Adipocyte (in vitro differentiated cells): Measurements from ENCODE around the gene CDH4.

Experiments used
- DNase-seq: peaks from one replicate; pipeline ENCODE4 v3.0.0-alpha.2; 2015; ENCODE audit warnings: low read depth
- H3K27me3 ChIP-seq: replicated peaks from 2 replicates; pipeline ENCODE4 v1.7.0; 2013; ENCODE audit warnings: mild to moderate bottlenecking, low read length, moderate library complexity; ENCODE audit not compliant: control insufficient read depth, insufficient read depth
- H3K36me3 ChIP-seq: 2 replicates; pipeline ENCODE4 v1.7.0; 2013; ENCODE audit warnings: low read length, mild to moderate bottlenecking, moderate library complexity; ENCODE audit not compliant: control insufficient read depth, insufficient read depth, severe bottlenecking
- H3K4me1 ChIP-seq: 2 replicates; pipeline ENCODE4 v1.7.0; 2013; ENCODE audit warnings: mild to moderate bottlenecking, low read length, moderate library complexity; ENCODE audit not compliant: control insufficient read depth, insufficient read depth
- H3K4me3 ChIP-seq: 2 replicates; pipeline ENCODE4 v1.7.0; 2013; ENCODE audit warnings: mild to moderate bottlenecking, low read length, moderate library complexity
- H3K9ac ChIP-seq: 2 replicates; pipeline ENCODE4 v1.7.0; 2013; ENCODE audit warnings: mild to moderate bottlenecking, low read length, moderate library complexity
- H3K9me3 ChIP-seq: 2 replicates; pipeline ENCODE4 v1.7.0; 2013; ENCODE audit warnings: mild to moderate bottlenecking, low read length, moderate library complexity; ENCODE audit not compliant: control insufficient read depth

Gene CDH4

DNA sequence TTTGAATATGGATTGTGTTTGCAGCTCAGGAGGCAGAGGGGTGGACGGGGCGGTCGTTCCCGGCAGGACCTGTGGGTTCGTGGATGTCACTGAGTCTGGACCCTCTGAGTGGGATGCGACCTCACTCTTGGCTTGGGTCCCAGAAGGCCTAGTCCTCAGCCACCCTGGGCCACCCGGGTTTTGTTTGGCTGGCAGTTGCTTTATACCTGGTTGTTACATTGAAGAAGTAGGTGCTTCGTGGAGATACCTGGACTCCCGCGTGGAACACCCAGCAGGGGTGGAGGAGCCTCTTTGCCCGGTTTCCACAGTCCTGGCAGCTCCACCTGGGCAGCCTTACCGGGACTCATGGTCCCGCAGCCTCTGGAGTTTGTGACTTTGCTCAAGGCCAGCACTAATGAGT, 408.5 kb downstream of the CDH4 start:
- Histone ChIP-seq H3K27me3 (peaks cover 16% of the 10 kb centered on the region), H3K9ac (no peak overlapping the region), H3K9me3 (no peaks in the 10 kb centered on the region), H3K36me3 (no peaks in the 10 kb centered on the region), H3K4me3 (no peak overlapping the region), H3K4me1 (no peaks in the 10 kb centered on the region)
- no peak for DNase-seq

- DNase-seq: no peak
- Histone ChIP-seq H3K4me1 (no peaks in the 10 kb centered on the region), H3K9me3 (no peaks in the 10 kb centered on the region), H3K36me3 (no peaks in the 10 kb centered on the region), H3K27me3 (peaks cover 16% of the 10 kb centered on the region), H3K4me3 (no peak overlapping the region), H3K9ac (no peak overlapping the region)
These were observed 409.0 kb downstream of the CDH4 start for GRCh38 chr20:61661025-61661424.

DNA sequence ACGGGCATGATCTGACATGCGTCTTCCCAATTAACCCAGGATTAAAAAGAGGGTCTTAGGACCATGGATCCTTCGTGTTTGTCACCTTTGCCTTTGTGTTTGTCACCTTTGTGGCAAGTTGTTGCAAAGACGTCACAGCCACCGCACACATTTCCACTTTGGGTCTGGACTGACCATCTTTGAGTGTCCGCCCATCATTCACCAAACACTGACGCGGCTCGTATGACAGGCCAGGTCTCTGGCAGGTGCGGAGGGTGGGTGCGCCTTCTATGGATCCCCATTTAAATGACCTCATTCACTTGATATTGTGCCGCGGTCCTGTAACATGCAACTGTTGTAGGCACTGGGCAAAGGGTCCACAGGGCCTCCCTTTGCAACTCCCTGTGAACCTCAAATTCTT, 409.5 kb downstream of the CDH4 start:
- Histone ChIP-seq H3K27me3 (peaks cover 17% of the 10 kb centered on the region), H3K9me3 (no peaks in the 10 kb centered on the region), H3K36me3 (no peaks in the 10 kb centered on the region), H3K4me1 (no peaks in the 10 kb centered on the region), H3K4me3 (no peak overlapping the region), H3K9ac (no peak overlapping the region)
- no peak for DNase-seq

- no peak overlapping the region for H3K4me3 ChIP-seq
- peaks cover 14% of the 10 kb centered on the region for H3K27me3 ChIP-seq
- no peaks in the 10 kb centered on the region for H3K4me1 ChIP-seq
- no peak for DNase-seq
- no peaks in the 10 kb centered on the region for H3K36me3 ChIP-seq
- H3K9me3 ChIP-seq: no peaks in the 10 kb centered on the region
- H3K9ac ChIP-seq: no peak overlapping the region
These were observed 410.3 kb downstream of the CDH4 start for GRCh38 chr20:61662226-61662967.

DNA sequence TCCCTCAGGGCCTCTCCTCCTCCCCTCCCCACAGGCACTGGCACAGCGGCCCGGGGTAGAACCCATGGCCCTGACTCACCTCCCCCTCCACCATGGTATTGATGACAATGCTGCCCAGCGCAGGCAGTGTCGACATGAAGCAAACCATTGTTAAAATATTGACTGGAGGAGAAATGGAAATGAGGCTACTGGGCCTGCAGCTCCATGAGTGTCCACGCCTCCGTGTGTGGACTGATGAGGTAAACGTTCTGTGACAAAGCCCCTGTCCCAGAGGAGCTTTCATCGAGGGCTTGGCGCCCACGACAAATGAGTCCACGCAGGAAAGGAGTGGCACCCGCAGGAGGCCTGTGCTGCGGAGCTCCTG, 410.9 kb downstream of the CDH4 start:
- Histone ChIP-seq H3K9me3 (no peaks in the 10 kb centered on the region), H3K4me3 (no peak overlapping the region), H3K9ac (no peak overlapping the region), H3K36me3 (no peaks in the 10 kb centered on the region), H3K4me1 (no peaks in the 10 kb centered on the region), H3K27me3 (peaks cover 9% of the 10 kb centered on the region)
- no peak for DNase-seq

DNA sequence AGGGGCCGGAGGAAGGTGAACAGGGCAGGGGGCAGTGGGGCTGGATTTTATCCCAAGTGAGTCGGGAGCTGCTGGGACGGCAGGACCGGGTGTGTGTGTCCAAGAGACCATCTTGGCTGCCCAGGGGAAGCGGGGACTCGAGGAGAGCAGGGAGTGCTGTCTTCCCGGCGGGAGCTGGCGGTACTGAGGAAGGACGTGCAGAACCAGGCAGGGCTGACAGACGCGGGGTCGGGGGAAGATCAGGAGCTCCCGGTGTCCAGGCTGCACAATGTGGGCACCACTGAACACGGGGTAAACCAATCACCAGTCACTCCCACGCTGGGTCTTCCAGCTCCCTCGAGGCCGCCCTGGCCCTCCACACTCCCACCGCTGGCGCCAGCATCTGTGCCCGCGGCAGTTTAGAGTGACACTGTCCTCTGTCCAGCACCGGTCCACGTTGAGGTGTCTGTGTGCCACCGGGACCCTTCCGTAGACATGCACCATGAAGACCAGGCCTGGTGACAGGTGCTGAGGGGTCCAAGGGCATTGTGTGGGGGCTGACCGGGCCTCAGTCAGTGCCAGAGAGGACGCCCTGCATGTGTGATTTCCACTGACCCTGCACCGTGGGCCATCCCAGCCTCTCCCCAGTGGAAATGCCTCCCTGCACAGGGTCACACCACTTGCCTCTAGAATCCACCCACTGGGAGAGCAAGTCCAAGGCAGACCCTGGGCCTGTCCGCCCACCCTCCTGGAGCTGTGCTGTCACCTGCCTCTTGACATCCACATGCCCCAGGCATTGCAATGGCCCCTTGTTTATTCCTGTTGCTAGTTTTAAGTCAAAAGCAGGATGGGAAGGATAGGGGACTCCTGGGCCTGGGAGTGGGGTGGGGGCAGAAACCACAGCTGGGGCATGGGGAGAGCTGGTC, 411.7 kb downstream of the CDH4 start:
- H3K36me3 ChIP-seq: no peaks in the 10 kb centered on the region
- no peak for DNase-seq
- no peak overlapping the region for H3K9ac ChIP-seq
- no peaks in the 10 kb centered on the region for H3K4me1 ChIP-seq
- H3K27me3 ChIP-seq: peaks cover 5% of the 10 kb centered on the region
- no peaks in the 10 kb centered on the region for H3K9me3 ChIP-seq
- no peak overlapping the region for H3K4me3 ChIP-seq

- DNase-seq: no peak
- H3K27me3 ChIP-seq: peaks cover 5% of the 10 kb centered on the region
- no peaks in the 10 kb centered on the region for H3K9me3 ChIP-seq
- no peaks in the 10 kb centered on the region for H3K4me1 ChIP-seq
- no peak overlapping the region for H3K9ac ChIP-seq
- no peak overlapping the region for H3K4me3 ChIP-seq
- H3K36me3 ChIP-seq: no peaks in the 10 kb centered on the region
These were observed 412.7 kb downstream of the CDH4 start for GRCh38 chr20:61664556-61665320.

DNA sequence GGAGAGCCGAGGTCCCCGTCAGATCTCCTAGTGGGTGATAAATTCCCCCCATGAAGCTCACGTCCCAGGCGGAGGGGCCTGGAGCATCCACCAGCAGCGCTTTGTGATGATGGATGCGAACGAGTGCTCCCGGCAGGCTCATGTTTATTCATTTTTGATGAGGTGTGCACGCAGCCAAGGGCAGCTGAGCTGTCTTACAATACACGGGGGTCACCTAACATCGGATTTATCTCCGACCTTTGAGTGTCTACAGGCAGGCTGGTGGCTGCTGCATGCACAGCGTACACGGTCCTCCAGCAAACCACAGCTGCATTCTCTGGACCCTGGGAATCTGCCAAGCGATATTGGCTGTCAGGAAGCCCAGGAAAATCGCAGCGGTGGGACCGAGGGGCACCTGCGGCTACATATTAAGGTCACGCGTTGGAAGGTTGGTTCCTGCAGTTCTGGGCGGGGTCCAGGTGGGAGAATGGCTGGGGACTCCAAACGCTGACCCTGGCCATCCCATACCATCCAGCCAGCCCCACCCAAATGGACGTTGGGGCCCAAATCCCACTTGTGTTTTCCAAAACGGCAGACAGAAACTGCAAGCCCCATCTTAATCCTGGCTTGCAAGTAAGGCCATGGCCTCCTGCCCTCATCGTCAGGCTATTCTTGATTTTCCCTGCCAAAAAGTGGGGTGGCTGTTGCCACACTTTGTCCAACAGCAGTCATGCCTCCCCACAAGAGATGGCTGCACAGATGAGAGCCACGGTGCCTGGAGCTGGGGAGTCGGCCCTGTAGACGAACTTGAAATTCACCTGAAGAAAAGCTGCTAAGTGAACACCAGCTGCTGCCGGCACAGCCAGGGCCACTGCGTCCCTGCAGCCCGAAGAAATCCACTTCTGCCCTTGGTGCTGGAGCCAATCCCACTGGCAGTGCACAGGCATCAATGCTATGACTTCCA, 413.7 kb downstream of the CDH4 start:
- Histone ChIP-seq H3K4me3 (no peak overlapping the region), H3K27me3 (peaks cover 9% of the 10 kb centered on the region), H3K9me3 (no peaks in the 10 kb centered on the region)

GRCh38 chr20:61666471-61666832, 414.4 kb downstream of the CDH4 start:
- Histone ChIP-seq H3K27me3 (peaks cover 9% of the 10 kb centered on the region), H3K4me3 (no peak overlapping the region), H3K9me3 (no peaks in the 10 kb centered on the region), H3K36me3 (no peaks in the 10 kb centered on the region), H3K9ac (no peak overlapping the region), H3K4me1 (no peaks in the 10 kb centered on the region)
- no peak for DNase-seq

More for the DNA sequence above, 413.7 kb downstream of the CDH4 start:
- no peaks in the 10 kb centered on the region for H3K36me3 ChIP-seq
- DNase-seq: no peak
- H3K4me1 ChIP-seq: no peaks in the 10 kb centered on the region
- H3K9ac ChIP-seq: no peak overlapping the region

DNA sequence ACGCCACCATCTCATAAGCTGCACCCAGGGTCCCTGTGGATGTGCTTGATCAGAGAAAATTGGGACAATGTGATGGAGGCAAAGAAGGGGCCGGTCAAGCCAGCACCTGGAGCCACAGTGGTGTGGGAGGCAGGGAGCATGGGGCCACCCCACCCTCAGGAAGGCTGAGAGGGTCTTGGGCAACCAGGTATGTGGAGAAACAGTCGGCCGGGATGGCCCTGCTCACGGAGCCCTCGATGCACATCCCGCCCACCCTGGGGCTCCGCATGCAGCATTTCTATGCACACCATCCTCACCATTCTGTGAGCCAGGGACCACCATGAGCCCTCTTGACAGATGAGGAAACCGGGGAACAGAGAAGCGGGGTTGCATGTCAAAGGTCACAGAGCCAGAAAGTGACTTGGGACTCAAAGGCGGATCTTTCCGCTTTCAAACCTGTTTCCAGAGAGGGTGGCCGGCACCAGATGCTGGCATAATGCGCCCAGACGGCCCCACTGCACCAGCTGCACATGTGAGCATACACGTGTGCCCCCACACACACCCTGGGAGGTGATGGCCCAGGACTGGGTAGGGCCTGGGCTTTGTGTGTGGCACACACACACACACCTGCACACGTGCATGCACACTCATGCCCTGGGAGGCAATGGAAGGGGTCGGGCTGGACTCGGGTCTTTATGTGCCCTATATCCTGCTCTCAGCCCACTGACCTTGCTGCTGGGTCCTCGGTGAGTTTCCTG, 415.2 kb downstream of the CDH4 start:
- H3K9me3 ChIP-seq: no peaks in the 10 kb centered on the region
- no peak for DNase-seq
- H3K9ac ChIP-seq: no peak overlapping the region
- peaks cover 9% of the 10 kb centered on the region for H3K27me3 ChIP-seq
- no peaks in the 10 kb centered on the region for H3K36me3 ChIP-seq
- H3K4me1 ChIP-seq: no peaks in the 10 kb centered on the region
- no peak overlapping the region for H3K4me3 ChIP-seq
